Stimulated activated CD4-positive, alpha-beta T cell treated with anti-CD3 and anti-CD28 coated beads, Interleukin-12 subunit alpha, Interleukin-12 subunit beta, amount 100 ng/mL, for 48 hours (primary cell): Measurements from ENCODE around the gene HNRNPA1L2.
"Not testable (repeated sequence)": the region's sequence is repeated elsewhere in the genome, so short reads cannot be mapped to it uniquely, and the experiment has no call there.

ENCODE experiments used
- DNase-seq, 3 donors: peaks; one replicate each; pipeline ENCODE4 v3.0.0-alpha.2; 2020; ENCODE audit warnings: low read depth in 2 of 3, low spot score in 1 of 3

HNRNPA1L2 gene

GRCh38 chr13:52644108-52644507, 1.9 kb downstream of the HNRNPA1L2 start:
- DNase-seq = no peak

- no peak for DNase-seq
Observed at GRCh38 chr13:52646967-52647366, 4.7 kb downstream of the HNRNPA1L2 start.

GRCh38 chr13:52650731-52651130, 8.5 kb downstream of the HNRNPA1L2 start:
- DNase-seq = no peak

GRCh38 chr13:52651897-52652195, 9.6 kb downstream of the HNRNPA1L2 start:
- DNase-seq = no peak

- peak; percentile 86 to 93 (median 93) for DNase-seq
Observed at GRCh38 chr13:52652196-52652979, 10.2 kb downstream of the HNRNPA1L2 start, which contains the start of gene SUGT1. SUGT1 (plus strand) TSS chr13:52652836; CDS start chr13:52652921, 85 bp downstream.

GRCh38 chr13:52652980-52653303, 10.7 kb downstream of the HNRNPA1L2 start:
- DNase-seq = no peak

- no peak for DNase-seq
Observed at GRCh38 chr13:52659340-52659739, 17.1 kb downstream of the HNRNPA1L2 start.

- DNase-seq = no peak
Observed at GRCh38 chr13:52664272-52664671, 22.0 kb downstream of the HNRNPA1L2 start.

- DNase-seq = no peak
Observed at GRCh38 chr13:52665325-52665724, 23.1 kb downstream of the HNRNPA1L2 start.

- DNase-seq = no peak
Observed at GRCh38 chr13:52669677-52670076, 27.4 kb downstream of the HNRNPA1L2 start.

GRCh38 chr13:52670726-52671125, 28.5 kb downstream of the HNRNPA1L2 start:
- no peak for DNase-seq

GRCh38 chr13:52673465-52673864, 31.2 kb downstream of the HNRNPA1L2 start:
- DNase-seq = no peak

GRCh38 chr13:52677823-52678222, 35.6 kb downstream of the HNRNPA1L2 start:
- no peak for DNase-seq

GRCh38 chr13:52685806-52686205, 43.6 kb downstream of the HNRNPA1L2 start:
- DNase-seq = not testable (repeated sequence)

GRCh38 chr13:52686376-52686775, 44.1 kb downstream of the HNRNPA1L2 start:
- DNase-seq = no peak
